ENCODE data around the gene LCN6. TPM values are rescaled to one million over a fixed set of nuclear protein-coding genes. Genes with fewer than 3 reads are reported as not detected.
"Not testable (repeated sequence)": the region's sequence is repeated elsewhere in the genome, so short reads cannot be mapped to it uniquely, and the experiment has no call there.

Gene LCN6
- total RNA-seq, 6 experiments from 2014 or later = not detected

GRCh38 chr9:136714893-136715274 is 33.4 kb downstream of the LCN6 start:
- no peak for DNase-seq
- peaks cover 15% of the 10 kb centered on the region for H3K4me1 Mint-ChIP-seq (ENCODE audit: low read depth)
- TF ChIP-seq, protein P1, sequence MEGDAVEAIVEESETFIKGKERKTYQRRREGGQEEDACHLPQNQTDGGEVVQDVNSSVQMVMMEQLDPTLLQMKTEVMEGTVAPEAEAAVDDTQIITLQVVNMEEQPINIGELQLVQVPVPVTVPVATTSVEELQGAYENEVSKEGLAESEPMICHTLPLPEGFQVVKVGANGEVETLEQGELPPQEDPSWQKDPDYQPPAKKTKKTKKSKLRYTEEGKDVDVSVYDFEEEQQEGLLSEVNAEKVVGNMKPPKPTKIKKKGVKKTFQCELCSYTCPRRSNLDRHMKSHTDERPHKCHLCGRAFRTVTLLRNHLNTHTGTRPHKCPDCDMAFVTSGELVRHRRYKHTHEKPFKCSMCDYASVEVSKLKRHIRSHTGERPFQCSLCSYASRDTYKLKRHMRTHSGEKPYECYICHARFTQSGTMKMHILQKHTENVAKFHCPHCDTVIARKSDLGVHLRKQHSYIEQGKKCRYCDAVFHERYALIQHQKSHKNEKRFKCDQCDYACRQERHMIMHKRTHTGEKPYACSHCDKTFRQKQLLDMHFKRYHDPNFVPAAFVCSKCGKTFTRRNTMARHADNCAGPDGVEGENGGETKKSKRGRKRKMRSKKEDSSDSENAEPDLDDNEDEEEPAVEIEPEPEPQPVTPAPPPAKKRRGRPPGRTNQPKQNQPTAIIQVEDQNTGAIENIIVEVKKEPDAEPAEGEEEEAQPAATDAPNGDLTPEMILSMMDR (IDR thresholded peaks at IDR 0.05) = no peak
- H3K36me3 Mint-ChIP-seq (ENCODE audit: low read depth) = no peaks in the 10 kb centered on the region
- H3K4me3 Mint-ChIP-seq = no peak overlapping the region
- H3K27me3 Mint-ChIP-seq (ENCODE audit: insufficient read depth) = peaks cover 10% of the 10 kb centered on the region
- H3K27ac Mint-ChIP-seq = no peak overlapping the region
- no peaks in the 10 kb centered on the region for H3K9me3 Mint-ChIP-seq

GRCh38 chr9:136714096-136714892 is 34.0 kb downstream of the LCN6 start:
- Mint-ChIP-seq H3K4me1 (ENCODE audit: low read depth) (peaks cover 15% of the 10 kb centered on the region), H3K9me3 (no peaks in the 10 kb centered on the region), H3K4me3 (no peak overlapping the region), H3K27me3 (ENCODE audit: insufficient read depth) (peaks cover 10% of the 10 kb centered on the region), H3K27ac (no peak overlapping the region), H3K36me3 (ENCODE audit: low read depth) (no peaks in the 10 kb centered on the region)
- no peak for DNase-seq
- TF ChIP-seq, protein P1 (IDR thresholded peaks at IDR 0.05) = no peak

- H3K4me1 Mint-ChIP-seq (ENCODE audit: low read depth) = peaks cover 15% of the 10 kb centered on the region
Observed at GRCh38 chr9:136713550-136713949, 34.8 kb downstream of the LCN6 start.

DNA sequence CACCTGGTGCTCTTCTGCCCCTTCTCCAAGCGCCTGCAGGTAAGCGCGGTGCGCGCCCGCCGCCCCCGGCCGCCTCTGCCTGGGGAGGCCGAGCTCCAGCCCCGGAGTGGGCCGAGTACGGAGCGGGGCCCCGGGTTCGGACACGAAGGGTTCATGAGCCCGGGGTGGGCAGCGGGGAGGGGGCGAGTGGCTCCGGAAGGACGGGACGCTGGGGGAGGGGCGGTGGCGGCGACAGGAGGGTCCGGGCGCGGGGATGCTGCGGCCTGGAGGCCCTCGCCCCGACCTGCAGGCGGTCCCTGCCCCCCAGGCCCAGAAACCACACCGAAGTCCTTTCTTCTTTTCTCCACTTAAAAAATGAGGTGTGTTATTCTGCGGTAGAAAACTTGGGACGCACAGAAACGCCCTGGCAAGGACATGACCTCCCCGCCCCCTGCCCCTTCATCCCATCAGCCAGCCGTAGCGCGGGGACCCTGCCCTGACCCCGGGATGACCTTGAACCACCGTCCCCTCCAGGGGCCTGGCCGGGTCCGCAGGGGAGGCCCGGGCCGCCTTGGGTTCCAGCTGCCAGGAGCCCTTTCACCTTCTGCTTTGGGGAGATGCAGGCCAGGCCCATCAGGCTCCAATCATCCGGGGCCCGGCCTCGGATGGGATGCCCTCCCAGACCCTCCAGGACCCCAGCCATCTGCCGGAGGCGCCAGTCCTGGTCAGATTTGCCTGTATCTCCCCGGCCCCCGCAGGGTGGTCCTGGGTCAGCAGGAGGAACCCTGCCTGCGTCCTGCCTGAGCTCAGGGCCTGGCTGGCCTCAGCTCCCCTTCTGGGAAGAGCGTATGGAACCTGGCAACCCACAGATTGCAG is 35.4 kb downstream of the LCN6 start:
- Mint-ChIP-seq H3K4me1 (ENCODE audit: low read depth) (peaks cover 15% of the 10 kb centered on the region), H3K36me3 (ENCODE audit: low read depth) (no peaks in the 10 kb centered on the region), H3K27ac (no peak overlapping the region), H3K9me3 (no peaks in the 10 kb centered on the region), H3K4me3 (no peak overlapping the region), H3K27me3 (ENCODE audit: insufficient read depth) (peaks cover 10% of the 10 kb centered on the region)
- DNase-seq = no peak
- TF ChIP-seq, protein P1 (IDR thresholded peaks at IDR 0.05) = no peak

More at GRCh38 chr9:136713550-136713949, 34.8 kb downstream of the LCN6 start:
- Mint-ChIP-seq H3K27ac (no peak overlapping the region), H3K27me3 (ENCODE audit: insufficient read depth) (peaks cover 10% of the 10 kb centered on the region), H3K4me3 (no peak overlapping the region), H3K9me3 (no peaks in the 10 kb centered on the region), H3K36me3 (ENCODE audit: low read depth) (no peaks in the 10 kb centered on the region)
- TF ChIP-seq, protein P1 (IDR thresholded peaks at IDR 0.05) = no peak
- no peak for DNase-seq

DNA sequence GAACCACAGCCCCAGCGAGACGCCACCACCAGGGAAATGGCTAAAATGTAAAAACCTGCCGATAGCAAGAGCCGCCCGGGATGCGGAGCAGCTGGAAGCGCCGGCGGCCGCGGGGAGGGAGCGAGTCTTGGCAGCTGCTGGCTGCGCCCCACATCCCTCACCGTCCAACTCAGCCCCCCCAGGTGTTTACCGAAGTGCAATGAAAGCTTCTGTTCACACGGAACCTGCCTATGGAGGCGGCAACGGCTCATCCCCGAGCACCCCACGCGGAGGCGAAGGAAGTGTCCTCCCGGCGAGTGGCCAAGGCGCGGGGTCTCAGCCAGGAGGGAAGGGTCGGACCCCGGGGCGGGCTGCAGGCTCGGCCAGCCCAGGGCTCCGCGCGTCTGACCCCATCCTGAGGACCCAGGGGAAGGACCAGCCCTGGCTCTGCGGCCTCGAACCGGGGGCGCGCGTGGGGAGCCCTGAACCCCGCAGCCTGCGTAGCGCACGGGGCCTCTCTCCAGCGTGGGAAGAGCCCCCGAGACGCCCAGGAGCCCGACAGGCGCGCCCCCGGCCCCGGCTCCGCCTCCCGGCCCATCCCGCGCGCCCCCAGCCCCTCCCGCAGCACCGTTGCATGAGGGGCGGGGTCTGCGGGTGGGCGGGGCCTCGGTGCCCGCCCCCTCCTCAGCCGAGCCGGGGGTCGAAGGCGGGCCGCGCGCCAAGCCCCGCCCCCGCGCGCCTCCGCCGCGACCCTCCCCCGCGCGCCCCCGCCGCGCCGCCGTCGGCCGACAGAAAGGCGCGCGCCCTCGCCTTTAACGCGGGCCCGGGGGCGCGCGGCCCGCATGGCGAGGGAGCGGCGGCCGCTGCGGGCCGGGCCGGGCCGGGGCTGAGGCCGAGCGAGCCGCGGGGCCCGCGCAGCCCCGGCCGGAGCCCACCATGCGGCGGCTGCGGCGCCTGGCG is 36.3 kb downstream of the LCN6 start, which contains the start of gene DIPK1B:
DIPK1B (plus strand) TSS at position 822 of the 939 bp plus-strand sequence; CDS start at position 916, 94 bp downstream.
- Mint-ChIP-seq H3K27ac (no peak within 1 kb of the TSS), H3K4me1 (ENCODE audit: low read depth) (peaks cover 15% of the 10 kb centered on the region), H3K27me3 (ENCODE audit: insufficient read depth) (peaks cover 13% of the 10 kb centered on the region), H3K9me3 (no peaks in the 10 kb centered on the region), H3K36me3 (ENCODE audit: low read depth) (no peaks in the 10 kb centered on the region), H3K4me3 (no peak within 1 kb of the TSS)
- TF ChIP-seq, protein P1 (IDR thresholded peaks at IDR 0.05) = no peak
- DNase-seq = no peak

GRCh38 chr9:136711219-136711648 is 37.1 kb downstream of the LCN6 start:
- not testable (repeated sequence) for H3K4me3 Mint-ChIP-seq; H3K27ac Mint-ChIP-seq; H3K36me3 Mint-ChIP-seq (ENCODE audit: low read depth); H3K9me3 Mint-ChIP-seq
- Mint-ChIP-seq H3K27me3 (ENCODE audit: insufficient read depth) (peaks cover 18% of the 10 kb centered on the region), H3K4me1 (ENCODE audit: low read depth) (peaks cover 15% of the 10 kb centered on the region)
- peak; percentile 66 for DNase-seq

Measured in HFFc6 (cell line).